ENCODE results near the gene XAB2.
"Not testable (repeated sequence)": the region's sequence is repeated elsewhere in the genome, so short reads cannot be mapped to it uniquely, and the experiment has no call there.

Gene XAB2

GRCh38 chr19:7661744-7662538 lies 32.6 kb upstream of the XAB2 start:
- Mint-ChIP-seq H3K27me3 (peaks cover 1% of the 10 kb centered on the region), H3K4me1 (ENCODE audit: low read depth) (peaks cover 15% of the 10 kb centered on the region), H3K36me3 (no peaks in the 10 kb centered on the region), H3K27ac (no peak overlapping the region), H3K4me3 (no peak overlapping the region), H3K9me3 (ENCODE audit: low read depth) (no peaks in the 10 kb centered on the region)

- H3K36me3 Mint-ChIP-seq, result no peaks in the 10 kb centered on the region
- H3K27ac Mint-ChIP-seq, result peak overlapping the region; percentile 82
- no peaks in the 10 kb centered on the region for H3K27me3 Mint-ChIP-seq
- H3K4me1 Mint-ChIP-seq (ENCODE audit: low read depth), result peaks cover 15% of the 10 kb centered on the region
- H3K4me3 Mint-ChIP-seq, result peak overlapping the region; percentile 61
- H3K9me3 Mint-ChIP-seq (ENCODE audit: low read depth), result no peaks in the 10 kb centered on the region
Observed at GRCh38 chr19:7658219-7658686, 28.9 kb upstream of the XAB2 start.

DNA sequence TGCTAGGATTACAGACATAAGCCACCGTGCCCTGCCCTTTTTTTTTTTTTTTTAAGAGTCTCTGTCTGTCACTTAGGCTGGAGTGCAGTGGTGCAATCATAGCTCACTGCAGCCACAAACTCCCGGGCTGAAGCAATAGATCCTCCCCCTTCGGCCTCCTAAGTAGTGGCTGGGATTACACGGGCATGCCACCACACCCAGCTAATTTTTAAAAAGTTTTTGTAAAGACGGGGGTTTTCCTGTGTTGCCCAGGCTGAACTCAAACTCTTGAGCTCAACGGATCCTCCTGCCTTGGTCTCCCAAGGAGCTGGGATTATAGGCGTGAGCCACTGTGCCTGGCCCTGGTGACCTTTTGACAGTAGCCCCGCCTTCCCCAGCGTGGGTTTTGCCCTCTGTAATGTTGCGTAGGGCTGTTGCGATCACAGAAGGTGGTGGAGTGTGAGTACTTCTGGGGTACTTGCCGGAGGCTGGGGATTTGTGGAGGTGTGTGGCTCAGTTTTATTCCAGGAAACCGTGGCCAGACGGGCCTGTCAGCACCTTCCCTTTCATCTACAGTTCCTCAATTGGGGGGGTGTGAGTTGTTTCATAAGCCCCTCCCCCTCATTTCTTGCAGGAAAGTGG lies 27.9 kb upstream of the XAB2 start:
- H3K9me3 Mint-ChIP-seq (ENCODE audit: low read depth), result no peaks in the 10 kb centered on the region
- peaks cover 19% of the 10 kb centered on the region for H3K4me1 Mint-ChIP-seq (ENCODE audit: low read depth)
- no peak overlapping the region for H3K4me3 Mint-ChIP-seq
- no peaks in the 10 kb centered on the region for H3K36me3 Mint-ChIP-seq
- no peaks in the 10 kb centered on the region for H3K27me3 Mint-ChIP-seq
- H3K27ac Mint-ChIP-seq, result no peak overlapping the region

DNA sequence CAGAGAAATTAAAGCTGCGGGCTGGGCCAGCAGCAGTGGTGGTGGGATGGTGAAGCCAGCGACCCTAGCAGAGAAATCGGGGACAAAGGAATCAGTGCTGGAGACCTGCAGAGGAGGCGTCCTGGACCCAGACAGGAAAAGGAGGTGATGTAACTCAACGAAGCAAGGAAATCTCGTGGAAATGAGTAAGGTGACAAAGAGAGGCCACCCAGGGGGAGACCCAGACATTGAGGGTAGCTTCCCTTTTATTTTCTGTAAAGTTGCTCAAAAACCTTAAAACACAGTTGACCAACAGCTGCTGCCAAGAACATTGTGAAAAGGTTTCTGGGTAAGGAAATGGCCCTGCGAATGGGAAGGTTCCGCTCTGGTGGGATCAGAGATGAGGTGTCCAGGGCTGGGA lies 26.2 kb upstream of the XAB2 start:
- peaks cover 23% of the 10 kb centered on the region for H3K4me1 Mint-ChIP-seq (ENCODE audit: low read depth)
- H3K36me3 Mint-ChIP-seq, result no peaks in the 10 kb centered on the region
- H3K27ac Mint-ChIP-seq, result no peak overlapping the region
- H3K4me3 Mint-ChIP-seq, result no peak overlapping the region
- no peaks in the 10 kb centered on the region for H3K9me3 Mint-ChIP-seq (ENCODE audit: low read depth)
- no peaks in the 10 kb centered on the region for H3K27me3 Mint-ChIP-seq

- Mint-ChIP-seq H3K27ac (no peak overlapping the region), H3K36me3 (no peaks in the 10 kb centered on the region), H3K4me3 (no peak overlapping the region), H3K9me3 (ENCODE audit: low read depth) (no peaks in the 10 kb centered on the region), H3K4me1 (ENCODE audit: low read depth) (peaks cover 23% of the 10 kb centered on the region), H3K27me3 (no peaks in the 10 kb centered on the region)
Observed at GRCh38 chr19:7654401-7654800, 25.1 kb upstream of the XAB2 start.

- no peaks in the 10 kb centered on the region for H3K36me3 Mint-ChIP-seq
- H3K27me3 Mint-ChIP-seq, result no peaks in the 10 kb centered on the region
- no peak overlapping the region for H3K27ac Mint-ChIP-seq
- H3K4me1 Mint-ChIP-seq (ENCODE audit: low read depth), result peaks cover 10% of the 10 kb centered on the region
- H3K9me3 Mint-ChIP-seq (ENCODE audit: low read depth), result no peaks in the 10 kb centered on the region
- H3K4me3 Mint-ChIP-seq, result peak overlapping the region; percentile 76
Observed at GRCh38 chr19:7652061-7652641, 22.8 kb upstream of the XAB2 start.

DNA sequence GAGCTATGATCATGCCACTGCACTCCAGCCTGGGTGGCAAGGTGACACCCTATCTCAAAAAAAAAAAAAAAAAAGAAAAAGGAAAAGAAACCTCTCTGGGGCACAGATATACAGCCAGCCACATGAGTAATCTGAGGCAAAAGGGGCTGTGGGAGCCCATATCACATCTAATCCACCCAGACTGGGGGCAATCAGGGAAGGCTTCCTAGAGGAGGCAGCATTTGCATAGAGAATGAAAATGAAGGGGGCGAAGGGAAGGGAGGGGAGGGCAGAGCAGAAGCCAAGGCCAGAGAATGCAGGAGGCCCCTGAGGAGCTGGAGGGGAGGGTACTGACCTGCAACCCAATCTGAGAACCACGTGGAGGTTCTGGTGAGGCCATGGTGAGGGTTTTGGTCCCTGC lies 20.8 kb upstream of the XAB2 start:
- Mint-ChIP-seq H3K36me3 (no peaks in the 10 kb centered on the region), H3K27ac (no peak overlapping the region), H3K4me1 (ENCODE audit: low read depth) (peaks cover 8% of the 10 kb centered on the region), H3K9me3 (ENCODE audit: low read depth) (no peaks in the 10 kb centered on the region), H3K27me3 (no peaks in the 10 kb centered on the region), H3K4me3 (no peak overlapping the region)

DNA sequence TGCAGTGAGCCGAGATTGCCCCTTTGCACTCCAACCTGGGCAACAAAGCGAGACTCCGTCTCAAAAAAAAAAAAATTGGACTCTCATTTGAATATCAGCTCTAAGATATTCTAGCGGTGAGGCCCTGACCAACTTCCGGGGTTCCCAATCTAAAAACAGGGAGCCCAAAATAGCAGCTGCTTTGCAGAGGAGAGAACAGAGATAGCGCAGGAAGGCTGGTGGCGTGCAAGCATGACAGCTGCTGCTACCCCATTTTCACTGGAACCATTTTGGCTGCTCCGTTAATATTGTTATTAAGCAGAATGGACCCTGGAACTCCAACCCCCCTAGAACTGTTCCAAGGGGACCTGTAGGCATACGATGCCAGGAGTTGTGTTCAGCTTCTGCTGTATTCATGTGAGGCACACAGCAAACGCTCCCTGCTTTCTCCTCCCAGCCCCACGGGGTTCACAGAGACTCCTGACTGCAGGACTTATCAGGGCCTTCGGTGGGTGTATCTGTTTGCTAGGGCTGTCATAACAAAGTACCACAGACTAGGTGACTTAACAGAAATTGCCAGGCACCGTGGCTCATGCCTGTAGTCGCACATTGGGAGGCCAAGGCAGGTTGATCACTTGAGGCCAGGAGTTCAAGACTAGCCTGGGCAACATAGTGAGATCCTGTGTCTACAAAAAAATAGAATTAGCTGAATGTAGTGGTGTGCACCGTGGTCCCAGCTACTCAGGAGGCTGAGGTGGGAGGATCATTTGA lies 19.1 kb upstream of the XAB2 start:
- H3K4me1 Mint-ChIP-seq (ENCODE audit: low read depth), result peaks cover 8% of the 10 kb centered on the region
- H3K9me3 Mint-ChIP-seq (ENCODE audit: low read depth), result no peaks in the 10 kb centered on the region
- no peak overlapping the region for H3K4me3 Mint-ChIP-seq
- H3K27me3 Mint-ChIP-seq, result no peaks in the 10 kb centered on the region
- no peaks in the 10 kb centered on the region for H3K36me3 Mint-ChIP-seq
- H3K27ac Mint-ChIP-seq, result no peak overlapping the region

DNA sequence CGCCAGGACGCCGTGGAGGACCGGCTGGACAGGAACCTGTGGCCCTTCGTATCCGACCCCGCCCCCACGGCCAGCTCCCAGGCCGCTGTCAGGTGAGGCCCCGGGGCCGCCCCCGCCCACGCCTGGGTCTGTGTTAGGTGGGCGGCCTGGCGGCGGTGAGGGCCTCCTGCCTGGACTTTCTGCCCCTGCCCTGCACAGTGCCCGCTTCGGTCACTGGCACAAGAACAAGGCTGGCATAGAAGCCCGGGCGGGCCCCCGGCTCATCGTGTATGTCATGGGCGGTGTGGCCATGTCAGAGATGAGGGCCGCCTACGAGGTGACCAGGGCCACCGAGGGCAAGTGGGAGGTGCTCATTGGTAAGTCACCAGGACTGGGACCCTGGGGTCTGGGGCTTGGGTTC lies 17.8 kb upstream of the XAB2 start:
- Mint-ChIP-seq H3K27ac (no peak overlapping the region), H3K4me1 (ENCODE audit: low read depth) (peaks cover 3% of the 10 kb centered on the region), H3K27me3 (no peaks in the 10 kb centered on the region), H3K9me3 (ENCODE audit: low read depth) (no peaks in the 10 kb centered on the region), H3K4me3 (no peak overlapping the region), H3K36me3 (no peaks in the 10 kb centered on the region)

DNA sequence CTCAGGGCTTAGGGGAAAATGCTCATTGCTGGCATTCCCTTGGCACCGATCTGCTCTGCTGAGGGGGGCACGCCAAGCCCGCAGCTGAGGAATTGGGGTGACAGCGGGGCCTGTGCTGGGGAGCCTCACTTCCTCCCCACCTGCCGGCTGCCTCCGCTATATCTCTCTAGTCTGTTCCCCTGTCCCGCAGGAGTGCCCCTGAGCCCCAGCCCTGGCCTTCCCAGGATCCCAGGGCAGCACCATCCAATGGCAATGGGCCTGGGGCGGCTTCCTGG lies 17.0 kb upstream of the XAB2 start:
- Mint-ChIP-seq H3K4me3 (no peak overlapping the region), H3K4me1 (ENCODE audit: low read depth) (no peaks in the 10 kb centered on the region), H3K9me3 (ENCODE audit: low read depth) (no peaks in the 10 kb centered on the region), H3K27me3 (no peaks in the 10 kb centered on the region), H3K27ac (no peak overlapping the region), H3K36me3 (no peaks in the 10 kb centered on the region)

GRCh38 chr19:7645656-7646425 lies 16.5 kb upstream of the XAB2 start:
- no peaks in the 10 kb centered on the region for H3K4me1 Mint-ChIP-seq (ENCODE audit: low read depth)

DNA sequence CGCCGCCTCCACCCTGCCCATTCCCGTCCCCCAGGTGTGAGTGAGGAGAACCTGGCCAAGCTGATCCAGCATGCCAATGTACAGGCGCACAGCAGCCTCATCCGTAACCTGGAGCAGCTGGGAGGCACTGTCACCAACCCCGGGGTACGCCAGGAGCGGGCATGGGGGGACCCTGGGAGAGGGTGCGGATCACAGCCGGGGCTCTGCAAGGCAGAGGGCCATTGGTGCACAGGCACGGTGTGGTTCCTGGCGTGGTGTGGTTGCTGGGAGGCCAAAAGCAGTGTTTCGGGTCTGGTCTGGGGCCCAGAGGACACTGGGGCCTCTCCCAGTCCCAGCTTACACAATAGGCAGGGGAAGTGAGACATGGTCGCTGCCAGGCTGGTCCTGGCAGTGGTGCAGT lies 15.8 kb upstream of the XAB2 start:
- no peak overlapping the region for H3K4me3 Mint-ChIP-seq
- no peaks in the 10 kb centered on the region for H3K36me3 Mint-ChIP-seq
- no peaks in the 10 kb centered on the region for H3K9me3 Mint-ChIP-seq (ENCODE audit: low read depth)
- H3K27me3 Mint-ChIP-seq, result no peaks in the 10 kb centered on the region
- H3K27ac Mint-ChIP-seq, result no peak overlapping the region
- peaks cover 3% of the 10 kb centered on the region for H3K4me1 Mint-ChIP-seq (ENCODE audit: low read depth)

More at GRCh38 chr19:7645656-7646425, 16.5 kb upstream of the XAB2 start:
- Mint-ChIP-seq H3K27me3 (no peaks in the 10 kb centered on the region), H3K36me3 (no peaks in the 10 kb centered on the region), H3K4me3 (no peak overlapping the region), H3K9me3 (ENCODE audit: low read depth) (no peaks in the 10 kb centered on the region), H3K27ac (no peak overlapping the region)

DNA sequence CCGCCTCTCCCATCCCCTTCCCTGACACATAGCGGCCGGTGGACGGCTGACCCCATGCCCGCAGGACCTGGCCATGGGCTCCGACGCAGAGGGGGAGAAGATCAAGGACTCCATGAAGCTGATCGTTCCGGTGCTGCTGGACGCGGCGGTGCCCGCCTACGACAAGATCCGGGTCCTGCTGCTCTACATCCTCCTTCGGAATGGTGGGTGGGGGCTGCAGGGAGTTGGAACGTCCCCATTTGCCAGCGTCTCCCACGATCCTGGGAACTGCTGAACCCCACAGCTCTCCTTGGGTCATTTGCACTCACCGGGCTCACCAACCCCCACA lies 15.2 kb upstream of the XAB2 start:
- H3K9me3 Mint-ChIP-seq (ENCODE audit: low read depth), result no peaks in the 10 kb centered on the region
- H3K4me1 Mint-ChIP-seq (ENCODE audit: low read depth), result peaks cover 10% of the 10 kb centered on the region
- peaks cover 5% of the 10 kb centered on the region for H3K36me3 Mint-ChIP-seq
- H3K4me3 Mint-ChIP-seq, result no peak overlapping the region
- H3K27ac Mint-ChIP-seq, result no peak overlapping the region
- no peaks in the 10 kb centered on the region for H3K27me3 Mint-ChIP-seq

DNA sequence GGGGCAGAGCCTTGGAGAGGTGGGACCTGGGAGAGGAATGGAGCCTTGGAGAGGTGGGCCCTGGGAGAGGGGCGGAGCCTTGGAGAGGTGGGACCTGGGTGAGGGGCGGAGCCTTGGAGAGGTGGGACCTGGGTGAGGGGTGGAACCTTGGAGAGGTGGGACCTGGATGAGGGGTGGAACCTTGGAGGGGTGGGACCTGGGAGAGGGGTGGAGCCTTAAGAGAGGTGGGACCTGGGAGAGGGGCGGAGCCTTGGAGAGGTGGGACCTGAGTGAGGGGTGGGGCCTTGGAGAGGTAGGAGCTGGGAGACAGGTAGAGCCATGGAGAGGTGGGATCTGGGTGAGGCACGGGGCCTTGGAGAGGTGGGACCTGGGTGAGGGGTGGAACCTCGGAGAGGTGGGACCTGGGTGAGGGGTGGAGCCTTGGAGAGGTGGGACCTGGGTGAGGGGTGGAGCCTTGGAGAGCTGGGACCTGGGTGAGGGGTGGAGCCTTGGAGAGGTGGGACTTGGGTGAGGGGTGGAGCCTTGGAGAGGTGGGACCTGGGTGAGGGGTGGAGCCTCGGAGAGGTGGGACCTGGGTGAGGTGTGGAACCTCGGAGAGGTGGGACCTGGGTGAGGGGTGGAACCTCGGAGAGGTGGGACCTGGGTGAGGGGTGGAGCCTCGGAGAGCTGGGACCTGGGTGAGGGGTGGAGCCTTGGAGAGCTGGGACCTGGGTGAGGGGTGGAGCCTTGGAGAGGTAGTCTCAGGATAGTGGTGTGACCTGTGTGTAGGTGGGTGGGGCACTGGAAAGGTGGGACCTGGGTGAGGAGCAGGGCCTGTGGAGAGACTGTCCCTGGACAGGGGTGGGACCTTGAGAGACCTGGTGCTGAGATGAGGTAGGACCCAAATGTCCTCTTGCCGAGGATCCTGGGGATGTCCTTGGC lies 14.5 kb upstream of the XAB2 start:
- H3K27ac Mint-ChIP-seq; H3K27me3 Mint-ChIP-seq; H3K9me3 Mint-ChIP-seq (ENCODE audit: low read depth); H3K4me3 Mint-ChIP-seq; H3K36me3 Mint-ChIP-seq: not testable (repeated sequence)
- peaks cover 14% of the 10 kb centered on the region for H3K4me1 Mint-ChIP-seq (ENCODE audit: low read depth)

All from activated naive CD8-positive, alpha-beta T cell (primary cell).